Activated T-cell treated with anti-CD3 and anti-CD28 coated beads, Interleukin-2, amount 50 U/mL, for 48 hours (primary cell): ENCODE results near the gene KBTBD12.
"Not testable (repeated sequence)": the region's sequence is repeated elsewhere in the genome, so short reads cannot be mapped to it uniquely, and the experiment has no call there.

Experiments
- DNase-seq, 2 experiments: peaks; one replicate each; pipeline ENCODE4 v3.0.0-alpha.2; 2020

Gene KBTBD12

GRCh38 chr3:127905556-127905955 is 9.5 kb upstream of the KBTBD12 start:
- DNase-seq, result no peak

DNA sequence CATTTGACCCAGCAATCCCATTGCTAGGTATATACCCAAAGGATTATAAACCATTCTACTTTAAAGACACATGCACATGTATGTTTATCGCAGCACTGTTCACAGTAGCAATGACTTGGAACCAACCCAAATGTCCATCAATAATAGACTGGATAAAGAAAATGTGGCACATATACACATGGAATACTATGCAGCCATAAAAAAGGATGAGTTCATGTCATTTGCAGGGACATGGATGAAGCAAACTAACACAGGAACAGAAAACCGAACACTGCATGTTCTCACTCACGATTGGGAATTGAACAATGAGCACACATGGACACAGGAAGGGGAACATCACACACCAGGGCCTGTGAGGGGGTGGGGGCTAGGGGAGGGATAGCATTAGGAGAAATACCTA is 8.4 kb upstream of the KBTBD12 start:
- not testable (repeated sequence) for DNase-seq

DNA sequence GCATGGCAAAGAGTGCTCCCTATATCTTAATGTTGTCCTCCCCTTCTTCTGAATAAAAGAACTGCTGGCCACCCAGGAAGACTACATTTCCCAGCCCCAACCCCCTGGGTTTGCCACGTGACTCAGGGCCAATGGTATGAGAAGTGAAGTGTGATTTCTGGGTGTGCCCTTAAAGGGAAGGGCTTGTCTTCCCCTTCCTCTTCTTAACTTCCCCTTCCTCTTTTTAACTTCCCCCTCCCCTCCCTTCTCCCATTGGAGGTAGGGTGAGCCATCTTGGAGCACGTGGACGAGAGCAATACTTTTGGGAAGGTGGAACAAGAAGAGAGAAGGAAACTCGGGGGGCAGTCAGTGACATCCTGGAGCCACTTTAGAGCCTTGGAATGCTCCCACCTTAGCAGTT is 6.8 kb upstream of the KBTBD12 start:
- no peak for DNase-seq

DNA sequence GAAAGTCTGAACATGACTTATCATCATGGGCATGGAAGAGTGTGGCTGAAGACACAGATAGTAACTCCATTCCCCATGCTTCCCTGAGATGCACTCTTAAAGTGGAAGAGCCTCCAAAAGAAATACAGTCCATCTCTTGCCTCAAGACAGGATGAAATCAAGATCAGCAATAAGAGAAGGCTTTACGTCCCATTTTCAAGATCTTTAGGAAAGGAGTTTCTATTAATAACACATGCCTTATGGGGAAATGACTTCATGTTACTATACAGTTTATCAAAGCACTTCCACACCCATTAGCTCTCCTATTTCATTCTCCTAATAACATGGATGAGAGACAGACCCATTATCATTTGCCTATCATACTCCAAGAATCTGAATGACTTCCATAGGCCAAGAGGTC is 6.1 kb upstream of the KBTBD12 start:
- DNase-seq, result no peak

DNA sequence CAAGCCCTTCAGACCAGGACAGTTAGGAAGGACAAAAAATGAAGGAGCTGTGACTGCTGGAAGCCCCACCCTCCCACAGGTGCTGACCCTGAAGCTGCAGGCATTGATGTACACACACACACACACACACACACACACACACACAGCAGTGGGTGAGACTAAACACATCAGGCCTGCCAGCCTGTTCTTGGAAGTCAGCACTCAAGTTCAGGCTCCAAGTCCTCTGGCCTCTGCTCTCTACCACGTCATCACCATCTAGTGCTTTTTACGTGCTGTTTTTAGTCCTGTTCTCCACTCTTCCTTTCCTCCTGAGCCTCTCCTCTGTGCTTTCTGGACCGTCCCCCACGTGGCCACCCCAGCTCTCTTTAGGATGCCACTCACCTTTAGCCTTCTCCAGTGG is 5.4 kb upstream of the KBTBD12 start:
- DNase-seq, result no peak

GRCh38 chr3:127911421-127911931 is 3.6 kb upstream of the KBTBD12 start:
- DNase-seq, result no peak

DNA sequence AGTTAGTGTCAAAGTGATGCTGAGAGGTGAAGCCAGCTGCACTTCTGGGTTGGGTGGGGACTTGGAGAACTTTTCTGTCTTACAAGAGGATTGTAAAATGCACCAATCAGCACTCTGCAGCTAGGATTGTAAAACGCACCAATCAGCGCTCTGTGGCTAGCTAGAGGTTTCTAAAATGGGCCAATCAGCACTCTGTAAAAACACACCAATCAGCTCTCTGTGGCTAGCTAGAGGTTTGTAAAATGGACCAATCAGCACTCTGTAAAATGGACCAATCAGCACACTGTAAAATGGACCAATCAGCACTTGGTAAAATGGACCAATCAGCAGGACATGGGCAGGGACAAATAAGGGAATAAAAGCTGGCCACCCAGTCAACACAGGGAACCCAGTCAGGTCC is 1.2 kb upstream of the KBTBD12 start:
- DNase-seq, result not testable (repeated sequence)

DNA sequence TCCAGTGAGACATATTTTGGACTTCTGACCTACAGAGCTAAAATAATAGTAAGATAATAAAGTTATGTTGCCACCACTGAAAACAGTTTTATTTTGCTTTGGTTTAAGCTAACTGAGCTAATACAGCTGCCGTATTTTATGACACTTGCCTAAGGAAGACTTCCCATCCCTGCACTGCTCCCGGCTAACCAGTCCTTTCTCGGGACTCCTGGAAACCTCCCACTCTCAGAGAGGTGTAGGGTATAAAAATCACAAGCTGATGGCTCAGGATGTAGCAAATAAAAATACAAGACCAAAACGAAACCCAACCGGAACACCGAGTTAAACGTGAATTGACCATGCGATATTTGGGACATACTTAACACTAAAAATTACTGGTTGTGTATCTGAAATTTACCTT is 448 bp upstream of the KBTBD12 start:
- DNase-seq, result no peak

DNA sequence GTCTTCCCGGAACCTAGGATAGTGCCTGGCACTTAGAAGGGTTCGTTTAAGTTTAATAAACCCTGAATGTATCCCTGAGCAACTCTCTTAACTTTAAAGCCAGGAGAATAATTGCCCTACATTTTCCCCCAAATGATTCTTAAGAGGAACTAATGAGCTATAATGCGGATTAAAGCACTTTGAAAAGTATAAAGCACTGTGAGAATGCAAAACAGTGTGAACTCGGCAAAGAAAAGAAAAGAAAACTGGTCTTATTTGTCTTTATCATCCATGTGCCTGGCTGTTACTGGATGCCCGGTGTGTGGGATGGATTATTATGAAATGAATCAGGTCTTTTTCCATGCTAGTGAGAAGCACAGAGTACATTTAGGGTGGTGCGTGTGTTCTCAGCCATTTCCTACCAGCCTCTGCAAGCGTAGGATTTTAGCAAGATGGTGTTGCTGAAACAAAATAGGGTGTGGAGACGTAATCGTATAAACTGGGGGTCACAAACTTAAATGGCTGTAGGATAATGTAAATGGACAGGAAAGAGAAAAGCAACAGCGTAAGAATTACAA is 983 bp downstream of the KBTBD12 start:
- no peak for DNase-seq

- DNase-seq, result no peak
Measured at GRCh38 chr3:127920738-127921137, 5.7 kb downstream of the KBTBD12 start.

- DNase-seq, result no peak
Measured at GRCh38 chr3:127923611-127924010, 8.6 kb downstream of the KBTBD12 start.

GRCh38 chr3:127925384-127925783 is 10.4 kb downstream of the KBTBD12 start:
- DNase-seq, result no peak

DNA sequence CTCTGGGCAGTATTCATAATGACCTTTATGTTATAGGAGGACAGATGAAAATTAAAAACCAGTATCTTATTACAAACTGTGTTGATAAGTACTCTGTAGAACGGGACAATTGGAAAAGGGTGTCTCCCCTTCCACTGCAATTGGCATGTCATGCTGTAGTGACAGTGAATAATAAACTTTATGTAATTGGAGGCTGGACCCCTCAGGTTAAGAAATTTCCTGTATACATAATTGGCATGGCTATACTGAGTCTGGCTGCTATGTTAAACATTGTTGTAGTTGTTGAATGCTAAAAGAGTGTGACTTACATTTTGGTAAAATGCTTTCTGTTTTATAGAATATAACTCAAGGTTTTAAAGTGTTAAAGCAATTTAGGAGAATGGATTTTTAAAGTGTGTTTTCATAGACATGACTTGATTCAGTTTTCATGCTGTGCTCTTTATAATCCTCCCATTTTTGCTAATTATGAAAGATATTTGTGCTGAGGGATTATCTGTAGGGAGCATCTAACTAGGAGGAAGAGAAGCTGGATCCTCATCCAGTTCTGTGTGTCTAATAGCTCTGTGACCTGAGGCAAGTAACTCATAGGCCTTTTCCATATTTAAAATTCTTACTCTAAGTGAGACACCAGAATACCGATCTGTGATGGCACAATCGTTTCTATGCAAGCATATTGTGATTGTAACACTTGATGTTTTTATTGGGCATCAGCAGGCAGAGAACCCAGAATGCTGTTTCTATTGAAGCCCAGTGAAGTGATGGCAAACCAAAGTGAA is 13.0 kb downstream of the KBTBD12 start:
- no peak for DNase-seq

- DNase-seq, result no peak
Measured at GRCh38 chr3:127929818-127930413, 14.9 kb downstream of the KBTBD12 start.

DNA sequence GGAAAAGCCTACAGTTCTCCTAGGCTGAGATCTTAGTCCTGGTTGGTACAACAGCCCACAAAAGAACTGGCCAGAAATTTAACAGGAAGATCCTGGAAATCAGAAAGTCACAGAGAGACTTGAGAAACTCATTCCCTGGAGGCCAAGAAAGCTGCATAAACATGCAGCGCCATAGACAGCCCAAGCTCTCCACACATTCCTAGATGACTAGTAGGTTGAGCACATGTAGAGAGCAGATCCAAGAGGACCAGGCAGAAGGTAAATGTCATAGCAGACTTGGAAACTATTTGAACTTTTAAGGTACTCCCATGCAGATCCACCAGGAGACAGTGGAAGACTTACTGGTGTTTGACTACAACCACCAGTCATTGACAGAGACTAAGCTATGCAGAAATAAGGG is 18.4 kb downstream of the KBTBD12 start:
- no peak for DNase-seq

DNA sequence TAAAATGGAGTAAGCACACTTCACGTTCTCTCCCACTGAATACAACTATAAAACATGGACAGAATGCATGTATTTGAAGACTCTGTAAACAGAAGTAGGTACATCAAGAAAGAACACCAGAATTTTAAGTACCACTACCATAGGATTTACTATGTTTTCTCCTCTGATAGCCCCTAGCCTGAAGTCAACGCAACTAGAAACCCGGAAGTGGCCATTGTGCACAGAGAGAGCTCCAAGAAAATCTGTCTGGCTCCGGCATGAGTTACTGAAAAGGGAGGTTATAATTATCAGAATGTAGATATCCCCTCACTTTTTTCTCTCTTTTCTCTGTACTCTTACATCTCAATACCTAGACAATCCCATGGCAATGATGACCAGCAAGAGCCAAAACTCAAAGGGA is 23.8 kb downstream of the KBTBD12 start:
- no peak for DNase-seq

DNA sequence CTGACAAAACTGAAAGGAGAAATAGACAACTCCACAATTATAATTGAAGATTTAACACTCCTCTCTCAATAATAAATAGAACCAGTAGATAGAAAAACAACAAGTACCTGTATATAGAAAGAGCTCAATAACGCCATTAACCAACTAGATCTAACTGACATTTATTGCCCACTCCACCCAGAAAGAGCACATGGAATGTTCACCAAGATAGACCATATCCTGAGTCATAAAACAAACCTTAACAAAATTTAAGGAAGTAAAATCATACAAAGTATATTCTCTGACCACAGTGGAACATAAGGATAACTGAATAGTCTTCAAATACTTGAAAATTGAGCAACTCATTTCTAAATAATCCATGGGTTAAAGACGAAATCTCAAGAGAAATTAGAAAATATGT is 25.1 kb downstream of the KBTBD12 start:
- no peak for DNase-seq

GRCh38 chr3:127942613-127943012 is 27.6 kb downstream of the KBTBD12 start:
- DNase-seq, result no peak

GRCh38 chr3:127948211-127948610 is 33.2 kb downstream of the KBTBD12 start:
- DNase-seq, result no peak

GRCh38 chr3:127949446-127950055 is 34.5 kb downstream of the KBTBD12 start:
- DNase-seq, result no peak

GRCh38 chr3:127951276-127951675 is 36.2 kb downstream of the KBTBD12 start:
- no peak for DNase-seq

- DNase-seq, result no peak
Measured at GRCh38 chr3:127953091-127954035, 38.3 kb downstream of the KBTBD12 start.

GRCh38 chr3:127954640-127955039 is 39.6 kb downstream of the KBTBD12 start:
- DNase-seq, result no peak
